ENCODE results near the gene USP48.

The USP48 gene

DNA sequence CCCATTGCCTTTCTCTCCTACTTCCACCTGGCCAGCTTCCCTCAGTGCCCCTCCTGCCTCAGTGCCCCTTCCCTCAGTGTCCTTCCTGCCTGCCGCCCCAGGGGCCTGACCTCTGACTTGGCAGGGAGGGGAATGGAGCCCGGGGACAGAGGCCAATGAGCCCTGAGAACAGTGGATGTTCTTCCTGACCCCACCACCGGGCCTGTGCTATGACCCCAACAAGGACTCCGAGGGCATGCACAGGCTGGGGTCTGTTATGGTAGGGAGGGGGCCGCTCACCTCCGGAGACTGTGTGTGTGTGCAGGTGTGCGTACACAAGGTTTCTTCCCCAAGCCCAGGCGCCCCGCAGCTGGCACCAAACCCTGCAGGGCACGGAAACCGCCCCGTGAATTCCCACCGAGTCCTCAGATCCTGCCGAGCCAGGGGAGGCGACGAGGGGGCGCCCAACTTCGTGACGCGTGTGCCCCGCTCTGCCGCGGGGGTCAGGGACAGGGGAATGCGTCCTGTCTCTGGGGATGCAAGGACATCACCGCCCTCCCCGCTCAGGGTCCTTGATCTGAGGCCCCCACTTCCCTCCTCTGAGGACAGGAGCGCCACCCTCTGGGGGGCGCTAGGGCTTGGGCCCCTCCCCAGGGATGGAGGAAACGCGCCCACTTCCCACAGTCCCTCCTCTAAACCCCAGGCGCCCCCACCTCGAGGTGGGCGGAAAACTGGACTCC is 114.6 kb downstream of the USP48 start:
- no peak for DNase-seq (ENCODE audit: low spot score)

GRCh38 chr1:21667348-21668231 is 115.4 kb downstream of the USP48 start:
- DNase-seq (ENCODE audit: low spot score), result no peak

GRCh38 chr1:21666576-21667320 is 116.2 kb downstream of the USP48 start:
- DNase-seq (ENCODE audit: low spot score), result no peak

DNA sequence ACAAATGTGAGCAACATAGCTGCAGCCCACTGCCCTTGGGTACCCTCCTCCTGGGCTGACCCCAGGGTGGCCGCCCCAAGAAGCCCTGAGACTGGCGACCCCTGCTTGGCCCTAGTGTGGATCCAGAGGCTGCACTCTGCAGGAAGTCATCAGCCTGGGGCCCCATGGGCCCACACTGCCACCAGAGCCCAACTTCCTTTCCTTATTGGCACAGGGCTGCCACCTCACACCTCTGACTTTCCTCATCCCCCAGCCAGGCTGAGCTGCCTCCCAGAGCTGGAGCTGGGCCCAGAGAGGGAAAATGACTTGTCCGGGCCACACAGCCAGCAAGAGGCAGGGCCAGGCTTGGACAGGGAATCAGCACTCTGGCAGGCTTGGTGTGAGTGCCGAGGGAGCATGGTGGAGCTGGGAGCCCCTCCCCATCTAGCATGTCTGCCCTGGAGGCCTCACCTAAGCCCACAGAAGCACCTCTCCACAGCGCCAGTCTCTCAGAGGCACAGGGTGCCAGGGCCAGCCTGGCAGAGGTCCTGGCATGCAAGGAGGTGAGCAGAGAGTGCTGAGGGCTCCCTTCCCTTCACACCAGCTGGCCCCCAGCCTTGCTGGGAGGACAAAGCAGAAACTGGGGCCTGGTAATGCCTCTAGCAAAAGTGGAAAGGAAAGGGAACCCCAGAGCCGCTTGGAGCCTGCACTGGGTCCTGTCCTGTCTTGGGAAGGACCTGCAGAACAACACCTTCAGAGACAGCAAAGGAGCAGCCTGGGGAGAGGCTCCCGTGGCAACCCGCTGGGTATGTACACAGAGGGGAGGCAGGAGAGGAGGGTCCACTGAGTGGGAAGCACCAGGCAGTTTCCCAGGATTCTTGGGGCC is 117.0 kb downstream of the USP48 start:
- DNase-seq (ENCODE audit: low spot score), result peak; percentile 47

DNA sequence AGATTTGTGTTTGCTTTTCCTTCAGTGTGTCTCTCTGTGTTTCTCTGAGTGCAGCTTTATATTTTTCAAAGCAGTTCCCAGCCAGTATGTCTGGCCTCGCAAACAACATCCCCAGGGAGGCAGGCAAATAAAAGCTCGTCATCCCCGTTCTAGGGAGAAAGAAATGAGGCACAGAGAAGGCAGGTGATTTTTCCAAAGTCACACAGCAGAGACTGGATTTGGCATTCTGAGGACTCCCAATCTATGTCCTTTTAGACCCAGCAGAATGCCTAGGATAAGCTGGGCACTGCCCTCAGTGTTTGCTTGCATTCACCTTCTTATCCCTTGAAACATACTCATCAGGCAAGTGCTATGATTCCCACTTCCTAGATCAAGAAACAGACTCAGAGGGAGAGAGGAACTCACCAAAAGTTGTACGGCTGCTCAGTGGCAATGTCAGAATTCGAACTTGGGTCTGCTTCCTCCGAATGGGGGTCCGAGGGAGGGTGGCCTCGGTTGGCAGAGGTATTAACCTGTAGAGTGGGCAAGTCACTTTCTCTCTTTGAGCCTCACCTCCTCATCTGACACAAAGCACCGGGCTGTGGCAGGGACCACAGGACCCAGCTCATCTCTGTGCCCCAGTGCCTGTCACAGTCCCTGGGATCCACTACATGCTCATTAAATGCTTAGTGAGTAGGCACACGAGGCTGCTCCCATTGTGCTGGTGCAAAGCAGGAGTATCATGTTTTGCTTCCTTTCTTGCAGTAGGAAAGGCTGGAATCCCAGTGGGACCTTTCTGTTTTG is 118.0 kb downstream of the USP48 start:
- no peak for DNase-seq (ENCODE audit: low spot score)

- no peak for DNase-seq (ENCODE audit: low spot score)
Measured at GRCh38 chr1:21663951-21664805, 118.8 kb downstream of the USP48 start.

- DNase-seq (ENCODE audit: low spot score), result no peak
Measured at GRCh38 chr1:21663248-21663950, 119.5 kb downstream of the USP48 start.

DNA sequence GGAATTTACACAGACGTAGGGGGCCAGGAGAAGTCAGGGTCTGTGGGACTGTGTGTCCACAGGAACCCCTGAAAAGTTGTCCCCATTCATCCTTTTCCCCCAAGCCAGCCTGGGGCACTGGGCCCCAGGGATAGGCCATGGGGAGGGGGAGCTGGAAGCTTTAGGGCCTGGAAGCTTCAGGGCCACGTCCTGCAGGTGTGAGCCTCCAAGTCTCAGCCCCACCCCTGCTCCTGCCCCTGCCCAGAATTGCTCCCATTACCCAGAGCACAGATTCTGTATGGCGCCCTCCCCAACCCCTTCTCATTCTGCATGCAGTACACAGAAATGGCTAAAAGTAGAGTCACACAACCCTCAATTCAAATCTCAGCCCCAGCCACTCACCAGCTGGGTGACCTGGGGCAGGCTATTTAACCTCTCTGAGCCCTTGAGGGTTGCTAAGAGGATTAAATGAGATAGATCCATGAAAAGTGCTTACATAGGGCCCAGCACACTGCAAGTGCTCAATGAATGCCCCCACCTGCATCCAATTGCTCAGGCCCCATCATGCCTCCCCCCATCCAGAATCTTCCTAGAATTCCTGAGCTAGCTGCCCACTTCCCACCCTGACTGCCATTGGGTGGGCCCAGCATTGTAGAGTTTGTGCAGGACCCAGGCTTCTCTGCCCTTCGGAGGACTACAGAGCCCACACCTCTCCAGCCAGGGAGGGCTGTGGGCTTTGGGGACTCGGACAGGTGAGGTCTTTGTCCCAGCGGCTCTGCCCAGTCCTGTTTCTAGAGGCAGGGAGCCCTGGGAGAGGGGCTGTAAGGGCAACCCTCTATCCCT is 120.3 kb downstream of the USP48 start:
- no peak for DNase-seq (ENCODE audit: low spot score)

DNA sequence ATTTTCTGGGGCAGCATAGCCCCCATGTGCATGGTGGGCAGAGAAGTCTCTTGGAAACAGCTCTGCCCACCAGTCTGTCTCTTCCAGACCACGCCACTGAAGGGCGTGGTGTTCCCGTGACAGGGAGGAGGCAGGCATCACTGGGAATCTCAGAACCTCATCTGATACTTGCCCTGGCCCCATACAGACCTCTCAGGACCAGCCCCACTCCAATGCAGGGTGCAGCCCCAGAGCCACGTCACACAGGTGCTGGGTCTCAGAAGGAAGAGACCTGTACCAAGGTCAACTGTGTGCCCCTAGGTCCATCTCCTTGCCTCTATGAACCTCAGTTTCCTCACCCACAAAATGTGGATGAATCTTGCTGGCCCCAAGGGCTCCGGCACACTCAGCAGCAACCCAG is 121.1 kb downstream of the USP48 start:
- DNase-seq (ENCODE audit: low spot score), result no peak

DNA sequence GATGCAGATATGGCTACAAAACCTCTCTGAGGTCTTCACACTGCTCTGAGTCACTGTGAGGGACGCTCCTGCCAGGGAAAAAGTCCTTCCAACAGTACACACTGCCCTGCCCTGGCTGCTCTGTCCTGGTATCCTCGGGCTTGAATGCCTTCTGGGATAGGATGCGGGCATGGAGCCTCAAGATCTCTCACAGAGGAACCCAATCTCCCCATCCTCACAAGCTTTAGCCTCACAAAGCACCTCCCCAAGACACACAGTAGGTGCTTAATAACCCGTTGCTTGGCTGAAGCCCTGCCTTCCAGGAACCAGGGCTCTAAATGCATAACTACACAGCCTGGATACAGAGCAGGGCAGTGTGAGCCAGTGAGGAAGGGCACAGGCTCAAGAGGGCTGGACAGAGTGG is 123.0 kb downstream of the USP48 start:
- no peak for DNase-seq (ENCODE audit: low spot score)

- DNase-seq (ENCODE audit: low spot score), result peak; percentile 96
Measured at GRCh38 chr1:21659099-21659923, 123.6 kb downstream of the USP48 start.

DNA sequence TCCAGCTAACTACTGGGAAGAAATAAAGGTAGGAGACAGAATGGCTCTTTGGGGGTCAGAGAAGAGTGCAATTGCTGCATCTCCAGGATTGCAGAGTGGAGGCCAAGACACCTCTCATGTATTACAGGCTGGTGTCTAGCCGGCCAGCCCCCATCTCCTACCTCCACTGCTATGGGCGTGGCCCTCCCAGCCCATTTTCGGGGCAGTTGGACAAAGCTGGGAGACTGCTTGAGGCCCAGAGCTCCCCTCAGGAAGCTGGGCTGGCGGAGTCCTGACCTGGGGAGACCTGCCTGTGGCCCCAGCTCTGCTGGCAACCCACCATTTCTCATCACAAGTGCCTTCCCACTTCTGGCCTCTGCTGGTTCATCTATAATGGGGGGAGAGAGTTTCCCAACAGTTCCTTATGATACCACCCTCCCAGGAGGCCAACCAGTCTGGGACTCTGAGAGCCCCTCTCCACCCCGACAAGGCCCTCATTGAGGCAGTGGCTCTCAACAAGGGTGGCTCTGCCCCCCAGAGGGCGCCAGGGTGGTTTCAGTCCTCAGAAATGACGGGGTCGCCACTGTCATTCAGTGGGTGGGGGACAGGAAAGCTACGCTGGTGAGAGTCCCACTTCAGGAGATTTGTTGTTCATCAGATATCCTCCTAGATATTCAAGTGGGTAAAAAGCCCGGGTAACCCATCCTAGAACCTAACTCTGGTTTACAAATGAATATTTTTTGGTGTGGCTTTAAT is 125.3 kb downstream of the USP48 start:
- DNase-seq (ENCODE audit: low spot score), result no peak

GRCh38 chr1:21655748-21656147 is 127.2 kb downstream of the USP48 start:
- DNase-seq (ENCODE audit: low spot score), result no peak

DNA sequence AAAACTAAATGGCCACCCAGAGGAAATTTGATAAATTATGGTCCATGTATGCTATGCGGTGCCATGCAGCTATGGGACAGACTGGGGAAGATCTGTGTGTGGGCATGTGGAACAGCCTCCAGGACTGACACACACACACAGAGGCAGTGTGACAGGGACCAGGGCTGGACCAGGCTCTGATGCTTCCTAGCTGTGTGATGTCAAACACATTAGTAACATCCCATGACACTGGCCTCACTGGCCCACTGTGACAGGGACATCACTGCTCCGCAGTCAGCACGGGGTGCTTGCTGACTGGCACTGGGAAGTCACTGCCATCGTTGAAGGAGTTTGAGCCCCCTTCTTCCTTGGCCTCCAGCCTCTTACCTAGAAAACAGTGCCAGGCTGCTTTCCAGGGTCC is 127.7 kb downstream of the USP48 start:
- no peak for DNase-seq (ENCODE audit: low spot score)

DNA sequence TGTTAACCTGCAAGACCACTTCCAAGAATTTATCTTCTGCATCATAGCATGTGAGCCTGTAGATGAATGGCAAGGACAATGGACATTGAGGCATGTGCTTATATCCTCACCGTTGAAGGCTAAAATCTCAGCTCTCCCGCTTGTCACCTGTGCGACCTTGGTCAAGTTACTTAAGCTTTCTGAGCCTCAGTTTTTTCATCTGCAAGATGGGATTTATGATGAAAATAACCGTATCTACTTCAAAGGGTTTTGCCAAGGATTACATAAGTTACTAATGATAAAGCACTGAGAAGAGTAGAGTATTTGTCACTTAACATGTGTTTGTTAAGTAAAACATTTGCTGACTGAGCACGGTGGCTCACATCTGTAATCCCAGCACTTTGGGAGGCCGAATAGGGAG is 128.7 kb downstream of the USP48 start:
- no peak for DNase-seq (ENCODE audit: low spot score)

GRCh38 chr1:21653744-21654100 is 129.2 kb downstream of the USP48 start:
- peak; percentile 10 for DNase-seq (ENCODE audit: low spot score)
